MM.1S (cell line): ENCODE measurements around the gene TMEM33.

ENCODE experiments used
- DNase-seq: peaks from one replicate; pipeline ENCODE4 v3.0.0-alpha.2; 2015
- H2AFZ ChIP-seq: fragments of 300-600 bp; sonication (generic); 2 replicates; pipeline ENCODE4 v1.6.0; 2016; ENCODE audit warnings: antibody characterized with exemption, low read length
- H3F3A ChIP-seq: fragments of 300-600 bp; sonication (generic); 2 replicates; pipeline ENCODE4 v1.6.1; 2016; ENCODE audit warnings: mild to moderate bottlenecking, antibody characterized with exemption, low read length, moderate library complexity, mixed read lengths; ENCODE audit not compliant: insufficient read depth
- H3K27ac ChIP-seq: fragments of 300-600 bp; sonication (generic); 2 replicates; pipeline ENCODE4 v1.5.1; 2016; ENCODE audit warnings: mild to moderate bottlenecking, low read length
- H3K27me3 ChIP-seq: fragments of 300-600 bp; sonication (generic); replicated peaks from 2 replicates; pipeline ENCODE4 v1.6.0; 2016; ENCODE audit warnings: low read length; ENCODE audit not compliant: insufficient read depth
- H3K36me3 ChIP-seq: fragments of 300-600 bp; sonication (generic); replicated peaks from 2 replicates; pipeline ENCODE4 v1.6.1; 2016; ENCODE audit warnings: mild to moderate bottlenecking, low read length, mixed read lengths; ENCODE audit not compliant: insufficient read depth
- H3K4me1 ChIP-seq: fragments of 300-600 bp; sonication (generic); 2 replicates; pipeline ENCODE4 v1.6.1; 2016; ENCODE audit warnings: low read length, mixed read lengths
- H3K4me2 ChIP-seq: fragments of 300-600 bp; sonication (generic); 2 replicates; pipeline ENCODE4 v1.6.0; 2016; ENCODE audit warnings: low read depth, low read length
- H3K4me3 ChIP-seq: fragments of 300-600 bp; sonication (generic); 2 replicates; pipeline ENCODE4 v1.5.1; 2016; ENCODE audit warnings: low read length, mixed read lengths
- H3K79me2 ChIP-seq: fragments of 300-600 bp; sonication (generic); 2 replicates; pipeline ENCODE4 v1.6.1; 2016; ENCODE audit warnings: mixed run types, low read length, mixed read lengths
- H3K9ac ChIP-seq: fragments of 300-600 bp; sonication (generic); 2 replicates; pipeline ENCODE4 v1.6.1; 2016; ENCODE audit warnings: low read length, mixed read lengths
- H3K9me2 ChIP-seq: fragments of 300-600 bp; sonication (generic); replicated peaks from 2 replicates; pipeline ENCODE4 v1.6.1; 2016; ENCODE audit warnings: mild to moderate bottlenecking, low read length, mixed read lengths; ENCODE audit not compliant: insufficient read depth
- H3K9me3 ChIP-seq: fragments of 300-600 bp; sonication (generic); replicated peaks from 2 replicates; pipeline ENCODE4 v1.6.1; 2016; ENCODE audit warnings: mild to moderate bottlenecking, low read length, mixed read lengths; ENCODE audit not compliant: insufficient read depth
- H4K20me1 ChIP-seq: fragments of 300-600 bp; sonication (generic); 2 replicates; pipeline ENCODE4 v1.6.1; 2016; ENCODE audit warnings: mild to moderate bottlenecking, low read length, moderate library complexity, mixed read lengths; ENCODE audit not compliant: insufficient read depth
- EZH2 ChIP-seq: fragments of 300-600 bp; sonication (generic); optimal IDR thresholded peaks from 2 replicates; pipeline ENCODE3; 2017; ENCODE audit warnings: low read depth, mild to moderate bottlenecking, antibody characterized with exemption, low read length, mixed read lengths
- EZH2phosphoT487 ChIP-seq: fragments of 300-600 bp; sonication (generic); IDR thresholded peaks from 2 replicates; pipeline ENCODE4 v1.6.1; 2018; ENCODE audit warnings: antibody characterized with exemption, low read length
- TF ChIP-seq, protein P1 (sequence below): fragments of 300-600 bp; sonication (generic); IDR thresholded peaks from 2 replicates; pipeline ENCODE4 v1.5.1; 2016; ENCODE audit warnings: antibody characterized with exemption, low read length, mixed read lengths

TMEM33 gene

DNA sequence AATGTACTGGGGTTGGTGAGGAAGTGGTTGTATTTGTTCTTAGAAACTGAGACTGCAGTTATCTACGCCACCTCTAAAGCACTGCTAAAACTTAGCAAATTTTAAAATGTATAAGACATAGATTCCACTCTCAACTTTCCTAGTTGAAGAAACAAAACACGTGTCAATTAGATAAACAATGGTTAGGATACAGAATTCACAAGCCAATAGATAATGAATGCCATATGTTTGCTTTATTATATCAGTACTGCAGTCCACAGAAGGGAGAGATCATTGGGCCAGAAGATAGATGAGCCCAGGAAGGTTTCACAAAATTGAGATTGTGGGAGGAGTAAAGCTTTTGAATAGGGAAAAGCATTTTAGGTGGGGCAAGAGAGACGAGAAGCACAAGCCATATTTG, 14.3 kb downstream of the TMEM33 start:
- Histone ChIP-seq H3K36me3 (peaks cover 9% of the 10 kb centered on the region; the same call in 1 of the 2 replicates), H3K27me3 (no peaks in the 10 kb centered on the region)
- TF ChIP-seq EZH2phosphoT487, result no peak
- TF ChIP-seq EZH2, result no peak
- TF ChIP-seq, protein P1, sequence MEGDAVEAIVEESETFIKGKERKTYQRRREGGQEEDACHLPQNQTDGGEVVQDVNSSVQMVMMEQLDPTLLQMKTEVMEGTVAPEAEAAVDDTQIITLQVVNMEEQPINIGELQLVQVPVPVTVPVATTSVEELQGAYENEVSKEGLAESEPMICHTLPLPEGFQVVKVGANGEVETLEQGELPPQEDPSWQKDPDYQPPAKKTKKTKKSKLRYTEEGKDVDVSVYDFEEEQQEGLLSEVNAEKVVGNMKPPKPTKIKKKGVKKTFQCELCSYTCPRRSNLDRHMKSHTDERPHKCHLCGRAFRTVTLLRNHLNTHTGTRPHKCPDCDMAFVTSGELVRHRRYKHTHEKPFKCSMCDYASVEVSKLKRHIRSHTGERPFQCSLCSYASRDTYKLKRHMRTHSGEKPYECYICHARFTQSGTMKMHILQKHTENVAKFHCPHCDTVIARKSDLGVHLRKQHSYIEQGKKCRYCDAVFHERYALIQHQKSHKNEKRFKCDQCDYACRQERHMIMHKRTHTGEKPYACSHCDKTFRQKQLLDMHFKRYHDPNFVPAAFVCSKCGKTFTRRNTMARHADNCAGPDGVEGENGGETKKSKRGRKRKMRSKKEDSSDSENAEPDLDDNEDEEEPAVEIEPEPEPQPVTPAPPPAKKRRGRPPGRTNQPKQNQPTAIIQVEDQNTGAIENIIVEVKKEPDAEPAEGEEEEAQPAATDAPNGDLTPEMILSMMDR, result no peak

DNA sequence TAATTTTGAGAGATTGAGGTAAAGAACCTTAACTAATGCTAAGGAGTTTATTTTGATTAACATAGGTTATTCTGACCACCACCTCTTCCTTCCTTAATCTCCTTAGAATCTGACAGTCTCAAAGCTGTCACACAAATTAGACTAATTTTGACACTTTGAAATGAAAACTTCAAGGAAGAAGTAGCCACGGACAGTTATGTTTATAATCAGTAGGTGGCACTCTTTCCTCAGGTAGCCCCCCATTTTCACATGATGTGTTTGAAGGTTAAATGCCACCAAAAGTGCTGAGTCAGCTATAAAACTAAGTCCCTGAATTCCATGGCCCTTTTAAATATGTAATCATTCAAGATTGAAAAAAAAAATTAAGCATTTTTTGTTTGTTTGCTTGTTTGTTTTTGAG, 22.4 kb downstream of the TMEM33 start:
- Histone ChIP-seq H3K36me3 (no peaks in the 10 kb centered on the region), H3K79me2 (no peaks in the 10 kb centered on the region), H3K9me2 (no peaks in the 10 kb centered on the region), H4K20me1 (no peaks in the 10 kb centered on the region), H2AFZ (no peak overlapping the region), H3K4me3 (no peak overlapping the region), H3F3A (no peaks in the 10 kb centered on the region; the same call in 1 of the 2 replicates), H3K9ac (no peak overlapping the region), H3K4me2 (no peak overlapping the region), H3K27me3 (no peaks in the 10 kb centered on the region), H3K9me3 (no peaks in the 10 kb centered on the region), H3K27ac (no peak overlapping the region), H3K4me1 (no peaks in the 10 kb centered on the region)
- TF ChIP-seq, protein P1, result peak; percentile 46
- no peak for TF ChIP-seq EZH2phosphoT487
- peak; percentile 21 for DNase-seq

More for the DNA sequence above, 14.3 kb downstream of the TMEM33 start:
- no peaks in the 10 kb centered on the region for H3K9me3 ChIP-seq
- H2AFZ ChIP-seq, result no peak overlapping the region
- H3K4me1 ChIP-seq, result no peaks in the 10 kb centered on the region
- no peak overlapping the region for H3K9ac ChIP-seq
- H3F3A ChIP-seq, result no peaks in the 10 kb centered on the region
- H3K79me2 ChIP-seq, result no peaks in the 10 kb centered on the region
- no peaks in the 10 kb centered on the region for H3K9me2 ChIP-seq
- no peak overlapping the region for H3K27ac ChIP-seq
- H3K4me3 ChIP-seq, result no peak overlapping the region
- DNase-seq, result no peak
- H4K20me1 ChIP-seq, result no peaks in the 10 kb centered on the region
- no peak overlapping the region for H3K4me2 ChIP-seq

DNA sequence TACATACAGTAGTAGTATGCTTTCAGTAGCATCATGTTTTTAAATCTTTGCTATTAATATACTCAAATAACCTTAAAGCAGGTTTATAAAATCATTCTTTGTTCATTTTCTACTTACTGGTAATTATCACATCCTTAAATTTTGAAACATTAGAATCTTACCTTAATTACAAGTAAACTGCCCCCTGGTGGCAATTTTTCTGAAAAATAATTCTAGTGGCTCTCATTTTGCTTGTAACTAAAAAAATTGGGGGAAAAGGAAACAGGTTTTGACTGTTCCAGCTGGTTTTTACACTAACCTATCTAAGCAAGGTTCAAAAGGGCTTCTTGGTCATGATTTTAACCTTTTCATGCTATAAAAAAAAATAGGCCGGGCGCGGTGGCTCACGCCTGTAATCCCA, 27.9 kb downstream of the TMEM33 start:
- Histone ChIP-seq H2AFZ (no peak overlapping the region), H3K9me2 (no peaks in the 10 kb centered on the region), H3K9me3 (no peaks in the 10 kb centered on the region), H3K4me2 (no peak overlapping the region), H3K4me3 (no peak overlapping the region), H3K27me3 (no peaks in the 10 kb centered on the region), H3K9ac (no peak overlapping the region), H3K4me1 (no peaks in the 10 kb centered on the region), H3F3A (no peaks in the 10 kb centered on the region; the same call in 1 of the 2 replicates), H3K79me2 (no peaks in the 10 kb centered on the region), H4K20me1 (no peaks in the 10 kb centered on the region), H3K27ac (no peak overlapping the region), H3K36me3 (no peaks in the 10 kb centered on the region)
- no peak for TF ChIP-seq EZH2
- TF ChIP-seq, protein P1, result peak; percentile 42
- no peak for TF ChIP-seq EZH2phosphoT487
- peak; percentile 46 for DNase-seq
